ENCODE results near the gene C5orf46. TPM values are rescaled to one million over a fixed set of nuclear protein-coding genes. Genes with fewer than 3 reads are reported as not detected.
"Not testable (repeated sequence)": the region's sequence is repeated elsewhere in the genome, so short reads cannot be mapped to it uniquely, and the experiment has no call there.

C5orf46 gene
- total RNA-seq, 1 donor from 2014 or later: 0.36 TPM

DNA sequence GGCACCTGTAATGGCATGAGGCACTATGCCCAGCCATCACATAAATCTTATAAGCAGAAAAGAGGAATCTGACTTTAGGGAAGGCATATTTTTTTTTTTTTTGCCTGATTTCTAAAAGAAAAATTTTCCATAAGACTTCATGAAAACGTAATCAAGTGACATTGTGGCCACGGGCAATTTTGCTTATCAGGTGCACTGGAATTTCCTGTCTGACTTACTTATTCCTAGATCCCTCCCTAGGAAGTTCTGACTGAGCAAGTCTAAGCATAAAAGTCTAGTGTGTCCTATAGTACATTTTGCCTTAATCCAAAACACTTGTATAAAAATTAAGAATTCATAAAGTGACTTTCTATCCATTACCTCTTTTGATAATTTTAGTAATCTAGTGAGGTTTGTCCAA, 12.5 kb downstream of the C5orf46 start:
- no peak for ATAC-seq

DNA sequence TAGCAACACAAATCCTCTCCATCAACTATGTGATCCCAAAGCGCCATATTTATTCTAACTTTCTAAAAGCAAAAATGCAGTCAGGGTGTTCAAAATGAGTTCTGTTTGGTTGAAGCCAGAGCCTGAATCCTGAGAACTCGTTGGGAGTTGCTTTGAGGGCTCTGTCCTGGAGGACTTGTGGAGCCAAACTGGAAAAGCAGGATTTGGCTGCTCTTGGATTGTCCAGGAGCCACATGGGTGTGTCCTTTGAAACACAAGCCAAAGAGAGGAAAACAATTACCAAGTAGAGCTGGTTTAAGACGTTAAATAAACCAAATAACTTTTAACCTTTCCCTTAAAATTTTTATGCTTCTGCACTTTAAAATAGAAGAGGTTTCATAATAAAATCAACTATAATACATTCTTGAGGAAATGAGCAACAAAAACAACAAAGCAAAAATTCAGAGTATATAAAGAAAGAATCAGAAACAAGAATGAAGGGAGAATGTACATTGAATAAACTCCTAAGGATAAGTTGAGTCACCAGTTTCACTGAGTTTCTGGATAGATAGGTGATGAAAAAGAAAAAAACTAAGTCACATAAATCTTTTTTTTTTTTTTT, 13.5 kb downstream of the C5orf46 start:
- peak; percentile 94 for ATAC-seq

DNA sequence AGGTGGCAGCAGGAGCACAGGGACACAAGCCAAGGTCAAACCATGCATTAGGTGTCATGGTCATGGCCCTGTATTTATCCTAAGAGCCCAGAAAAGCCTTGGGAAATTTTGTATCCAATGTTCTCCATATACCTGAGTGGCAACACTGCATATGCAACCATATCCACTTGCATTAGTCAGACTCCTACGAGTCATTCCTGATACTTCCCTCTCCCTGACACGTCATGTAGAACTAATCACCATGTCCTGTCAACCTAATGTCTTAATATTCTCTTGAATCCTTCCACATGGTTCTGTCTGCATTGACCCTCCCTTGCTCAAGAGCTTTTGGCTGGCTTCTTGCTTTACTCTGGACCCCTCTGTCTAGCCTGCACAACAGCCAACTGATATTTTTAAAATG, 18.4 kb downstream of the C5orf46 start:
- ATAC-seq: peak; percentile 85

DNA sequence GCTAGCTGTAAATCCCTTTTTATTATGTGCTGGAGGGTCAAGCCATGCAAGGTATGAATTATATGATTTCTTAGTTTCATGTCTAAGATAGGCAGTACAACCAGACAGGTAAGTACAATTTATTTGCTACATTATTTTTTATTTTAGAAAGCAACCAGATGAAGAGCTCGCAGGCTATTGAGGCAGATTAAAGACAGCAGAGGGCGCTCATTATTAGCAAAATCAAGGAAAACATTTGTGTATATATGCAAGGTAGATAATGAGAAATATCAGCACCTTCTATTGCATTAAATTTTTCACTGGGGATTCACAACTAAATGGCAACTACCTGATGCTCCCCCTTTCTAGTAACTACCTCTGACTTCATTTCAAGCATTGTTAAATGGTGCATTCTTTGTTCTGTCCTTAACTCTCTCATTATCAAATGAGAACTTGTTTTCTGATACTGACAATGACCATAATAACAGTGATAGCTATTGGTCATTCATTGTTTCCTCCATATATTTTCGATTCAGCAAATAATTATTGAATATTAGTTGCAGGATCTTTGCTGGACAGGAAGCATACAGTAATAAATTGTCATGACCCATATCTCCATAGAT, 19.2 kb downstream of the C5orf46 start:
- peak; percentile 62 for ATAC-seq

DNA sequence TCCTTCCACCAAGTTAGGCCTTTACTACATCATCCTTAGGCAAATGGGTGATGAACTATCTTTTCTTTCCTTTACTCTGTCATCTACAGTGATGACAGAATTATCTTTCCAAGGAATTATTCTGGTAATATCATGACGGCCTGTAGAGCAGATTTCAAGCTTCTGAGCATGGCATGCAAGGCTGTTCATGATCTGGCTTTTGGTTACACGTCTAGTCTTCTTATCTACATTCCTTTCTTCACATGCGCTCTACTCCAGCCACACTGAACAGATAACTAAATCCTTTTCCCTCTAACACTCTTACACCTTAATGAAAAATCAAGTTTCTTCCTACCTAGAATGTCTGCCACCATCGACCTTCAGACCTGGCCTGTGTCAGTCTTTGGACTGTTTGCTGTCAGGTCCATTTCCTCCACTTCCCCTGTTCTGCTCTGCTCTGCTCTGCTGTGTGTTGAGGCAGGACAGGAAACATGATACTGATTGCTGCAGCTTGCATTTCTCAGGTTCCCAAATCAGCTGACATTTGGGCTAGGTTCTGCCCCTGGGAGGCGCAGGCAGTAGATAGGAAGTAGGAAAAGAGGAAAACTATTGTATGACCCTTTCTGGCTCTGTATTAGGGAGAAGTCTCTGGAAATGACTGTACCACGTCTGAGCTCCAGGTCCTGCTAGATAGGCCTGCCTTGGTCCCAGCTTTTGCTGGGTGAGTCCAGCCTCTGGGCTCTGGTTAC, 23.6 kb downstream of the C5orf46 start:
- no peak for ATAC-seq

DNA sequence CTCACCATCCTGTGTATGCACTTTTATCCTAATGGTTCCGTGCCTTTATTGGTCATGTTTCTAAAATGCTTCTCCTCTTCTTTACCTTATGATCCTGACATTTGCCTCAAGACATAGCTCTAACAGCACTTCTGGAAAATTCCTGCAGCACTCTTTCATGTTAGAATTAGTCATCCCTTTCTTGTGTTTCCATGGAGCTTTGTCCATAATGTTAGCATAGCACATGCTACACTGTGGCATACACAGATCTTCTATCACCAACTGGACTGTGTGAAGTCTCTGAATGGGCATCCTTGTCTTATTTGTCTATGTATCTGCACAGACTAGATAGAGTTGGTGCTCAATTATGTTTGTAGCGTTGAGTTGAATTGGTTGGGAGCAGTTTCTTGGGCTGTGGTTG, 25.9 kb downstream of the C5orf46 start:
- ATAC-seq: no peak

DNA sequence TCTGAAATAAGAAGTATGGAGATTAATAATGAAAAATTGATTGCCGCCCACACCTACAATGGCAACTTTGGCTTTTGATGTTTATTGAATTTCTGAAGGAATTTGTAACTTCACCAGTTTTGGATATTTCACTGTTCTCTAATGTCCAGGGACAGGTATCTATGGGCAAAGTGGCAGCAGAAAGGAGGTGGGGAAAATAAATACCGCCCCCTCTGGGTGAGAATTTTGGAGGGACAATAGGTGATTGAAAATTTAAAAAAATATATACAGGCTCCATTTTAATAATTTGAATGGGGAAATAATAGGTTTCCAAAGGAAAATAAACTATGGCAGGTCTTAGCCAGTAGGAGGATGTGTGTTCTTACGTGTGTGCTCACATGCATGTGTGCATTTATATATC, 26.6 kb downstream of the C5orf46 start:
- no peak for ATAC-seq

DNA sequence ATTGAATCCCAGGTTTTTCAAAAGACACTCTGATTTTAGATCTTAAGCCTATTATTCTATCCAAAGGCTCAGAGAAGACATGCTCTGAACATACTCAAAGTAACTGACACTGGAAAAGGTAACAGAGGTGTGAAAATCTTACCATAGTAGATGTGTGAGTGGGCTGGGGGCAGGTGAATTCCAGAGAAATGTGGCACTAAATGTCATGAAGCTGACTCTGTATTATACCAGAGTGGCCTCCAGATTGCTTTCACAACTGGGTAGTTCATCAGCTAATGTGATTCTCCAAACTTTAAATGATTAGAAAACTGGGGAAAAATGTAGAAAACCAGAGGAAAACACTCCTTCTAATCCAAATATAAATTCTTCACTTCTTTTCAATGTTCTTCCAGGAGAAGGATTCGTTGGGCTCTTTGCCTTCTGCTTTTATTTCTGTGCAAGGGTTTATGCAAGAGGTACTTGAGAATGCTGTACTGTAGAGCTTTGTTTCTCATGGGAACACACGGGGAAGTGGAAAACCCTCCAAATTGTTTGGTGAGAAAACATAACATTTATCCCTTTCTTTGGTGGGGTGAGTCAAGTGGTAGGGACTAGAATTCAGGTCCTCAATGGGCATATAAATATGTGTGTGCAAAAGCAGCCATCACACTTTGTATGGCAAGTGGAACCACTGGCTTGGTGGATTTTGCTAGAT, 28.1 kb downstream of the C5orf46 start, which contains the start of gene SCGB3A2:
Gene SCGB3A2 (plus strand): TSS at position 646 of the 694 bp plus-strand sequence. CDS start 93 bp downstream, outside the sequence.
- no peak for ATAC-seq

DNA sequence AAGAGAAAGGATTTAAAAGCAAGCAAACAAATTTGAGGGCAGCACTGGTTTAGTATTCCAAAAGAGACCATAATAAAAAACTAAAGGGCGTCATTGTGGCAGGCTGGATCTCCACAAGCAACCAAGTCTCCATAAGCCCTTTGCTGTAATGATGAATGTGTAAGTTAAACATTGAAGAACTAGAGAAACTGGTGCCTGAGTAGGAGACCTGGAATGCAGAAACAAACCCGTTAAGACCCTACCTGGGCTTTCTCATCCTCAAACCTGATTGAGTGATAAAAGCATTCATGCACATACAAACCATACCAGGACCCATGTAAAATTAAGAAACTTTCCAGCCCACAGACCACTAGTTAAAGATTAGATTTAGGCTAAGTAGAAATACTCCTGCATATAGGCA, 29.7 kb downstream of the C5orf46 start:
- ATAC-seq: no peak

DNA sequence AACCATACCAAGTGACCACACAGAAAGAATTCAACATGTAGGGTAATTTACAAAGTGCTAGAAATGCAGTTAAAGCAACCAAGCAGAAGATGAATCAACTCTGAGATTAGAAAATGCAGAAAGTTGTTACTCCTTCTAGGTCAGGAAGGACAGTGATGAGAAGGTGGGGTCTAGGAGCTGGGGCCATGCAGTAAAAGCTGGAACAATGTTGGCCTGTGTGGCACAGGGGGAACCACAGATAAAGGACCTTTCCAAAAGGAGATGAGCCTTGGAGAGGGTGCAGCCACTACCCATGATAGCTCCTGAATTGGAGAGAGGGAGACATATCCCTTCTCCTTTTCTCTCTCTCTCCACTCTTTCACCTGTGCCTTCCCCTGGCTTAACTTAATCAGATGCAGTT, 30.2 kb downstream of the C5orf46 start:
- ATAC-seq: no peak

DNA sequence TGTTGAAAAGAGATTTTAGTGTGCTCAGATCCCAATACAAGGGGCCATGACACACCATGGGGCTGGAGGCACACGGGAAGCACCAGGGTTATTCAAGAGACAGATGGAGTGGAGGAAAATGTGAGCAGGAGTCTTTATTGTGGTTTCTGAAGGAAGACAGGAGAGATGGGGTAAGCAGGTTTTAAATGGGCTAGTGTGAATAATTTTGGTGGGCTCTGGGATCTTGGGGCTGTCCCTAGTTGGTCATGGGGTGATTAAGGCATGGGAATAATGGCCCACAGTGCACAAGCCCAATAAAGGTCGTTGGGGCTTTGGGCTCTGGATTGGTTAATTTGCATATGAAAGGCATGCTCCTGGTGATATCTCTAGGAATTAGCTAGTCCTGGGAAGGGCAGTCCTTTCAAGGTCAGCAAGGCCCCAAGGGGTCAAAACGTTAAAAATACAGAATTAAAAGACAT, 31.4 kb downstream of the C5orf46 start:
- ATAC-seq: no peak

DNA sequence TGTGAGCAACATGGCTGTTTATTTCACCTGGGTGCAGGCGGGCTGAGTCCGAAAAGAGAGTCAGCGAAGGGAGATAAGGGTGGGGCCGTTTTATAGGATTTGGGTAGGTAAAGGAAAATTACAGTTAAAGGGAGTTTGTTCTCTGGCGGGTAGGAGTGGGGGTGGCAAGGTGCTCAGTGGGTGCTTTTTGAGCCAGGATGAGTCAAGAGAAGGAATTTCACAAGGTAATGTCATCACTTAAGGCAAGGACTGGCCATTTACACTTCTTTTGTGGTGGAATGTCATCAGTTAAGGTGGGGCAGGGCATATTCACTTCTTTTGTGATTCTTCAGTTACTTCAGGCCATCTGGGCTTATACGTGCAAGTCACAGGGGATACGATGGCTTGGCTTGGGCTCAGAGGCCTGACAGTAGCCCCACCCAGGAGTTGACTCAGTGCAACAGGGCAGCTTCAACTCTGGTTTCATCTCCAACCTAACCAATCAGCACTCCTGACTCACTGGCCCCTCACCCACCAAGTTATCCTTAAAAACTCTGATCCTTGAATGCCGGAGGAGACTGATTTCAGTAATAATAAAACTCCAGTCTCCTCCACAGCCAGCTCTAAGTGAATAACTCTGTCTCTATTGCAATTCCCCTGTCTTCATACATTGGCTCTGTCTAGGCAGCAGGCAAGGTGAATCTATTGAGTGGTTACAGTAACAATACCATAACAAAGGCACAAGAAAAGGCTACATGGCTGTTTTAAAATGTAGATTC, 32.0 kb downstream of the C5orf46 start:
- ATAC-seq: peak; percentile 71

DNA sequence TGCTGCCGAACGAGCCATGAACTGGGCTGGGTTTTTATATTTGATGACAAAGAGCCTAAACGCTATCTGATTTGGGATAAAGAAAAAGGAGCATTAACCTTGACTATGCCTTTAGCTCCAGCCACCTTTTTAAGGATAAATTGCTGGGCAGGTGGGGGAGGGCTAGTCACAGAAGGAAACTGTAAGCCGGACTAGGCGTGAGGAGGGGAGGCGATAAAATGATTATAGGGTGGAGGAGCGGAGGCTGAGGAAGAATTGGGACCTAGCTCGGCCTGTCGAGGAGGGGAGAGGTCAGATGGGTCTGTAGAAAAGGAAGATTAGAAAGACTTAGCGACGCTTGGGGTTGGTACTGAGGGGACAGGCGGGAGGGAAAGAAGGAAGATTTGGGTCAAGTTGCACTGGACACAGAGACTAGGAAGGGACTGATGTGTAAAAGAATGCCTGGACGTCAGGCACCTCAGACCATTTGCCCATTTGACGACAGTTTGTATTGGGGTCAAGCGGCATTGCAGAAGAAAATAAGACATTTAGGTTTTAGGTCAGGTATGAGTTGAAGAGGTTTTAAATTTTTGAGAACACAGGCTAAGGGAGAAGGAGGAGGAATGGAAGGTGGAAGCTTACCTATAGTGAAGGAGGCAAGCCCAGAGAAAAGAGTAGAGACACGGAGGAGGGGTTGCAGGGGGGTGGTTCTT, 33.4 kb downstream of the C5orf46 start:
- ATAC-seq: not testable (repeated sequence)

DNA sequence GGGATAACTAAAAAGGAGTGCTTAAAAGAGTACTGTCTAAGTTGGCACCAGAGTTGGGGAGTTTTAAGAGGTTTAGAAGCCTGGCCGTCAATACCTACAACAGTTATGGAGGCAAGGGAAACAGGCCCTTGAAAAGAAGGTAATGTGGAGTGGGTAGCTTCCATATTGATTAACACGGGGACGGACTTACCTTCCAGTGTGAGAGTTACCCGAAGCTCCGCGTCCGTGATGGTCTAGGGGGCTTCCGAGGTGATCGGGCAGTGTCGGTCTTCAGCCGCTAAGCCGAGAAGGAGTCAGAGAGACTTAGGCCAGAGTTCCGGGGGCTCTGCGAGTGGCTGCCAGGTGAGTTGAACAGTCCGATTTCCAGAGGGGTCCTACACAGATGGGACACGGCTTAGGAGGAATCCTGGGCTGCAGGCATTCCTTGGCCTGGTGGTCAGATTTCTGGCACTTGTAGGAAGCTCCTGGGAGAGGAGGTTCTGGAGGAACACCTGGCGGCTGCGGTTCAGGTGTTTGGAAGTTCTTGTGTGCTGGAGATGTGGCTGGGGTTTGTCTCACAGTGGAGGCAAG, 34.3 kb downstream of the C5orf46 start:
- not testable (repeated sequence) for ATAC-seq

DNA sequence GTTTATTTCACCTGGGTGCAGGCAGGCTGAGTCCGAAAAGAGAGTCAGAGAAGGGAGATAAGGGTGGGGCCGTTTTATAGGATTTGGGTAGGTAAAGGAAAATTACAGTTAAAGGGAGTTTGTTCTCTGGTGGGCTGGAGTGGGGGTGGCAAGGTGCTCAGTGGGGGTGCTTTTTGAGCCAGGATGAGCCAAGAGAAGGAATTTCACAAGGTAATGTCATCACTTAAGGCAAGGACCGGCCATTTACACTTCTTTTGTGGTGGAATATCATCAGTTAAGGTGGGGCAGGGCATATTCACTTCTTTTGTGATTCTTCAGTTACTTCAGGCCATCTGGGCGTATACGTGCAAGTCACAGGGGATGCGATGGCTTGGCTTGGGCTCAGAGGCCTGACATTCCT, 36.4 kb downstream of the C5orf46 start:
- not testable (repeated sequence) for ATAC-seq

DNA sequence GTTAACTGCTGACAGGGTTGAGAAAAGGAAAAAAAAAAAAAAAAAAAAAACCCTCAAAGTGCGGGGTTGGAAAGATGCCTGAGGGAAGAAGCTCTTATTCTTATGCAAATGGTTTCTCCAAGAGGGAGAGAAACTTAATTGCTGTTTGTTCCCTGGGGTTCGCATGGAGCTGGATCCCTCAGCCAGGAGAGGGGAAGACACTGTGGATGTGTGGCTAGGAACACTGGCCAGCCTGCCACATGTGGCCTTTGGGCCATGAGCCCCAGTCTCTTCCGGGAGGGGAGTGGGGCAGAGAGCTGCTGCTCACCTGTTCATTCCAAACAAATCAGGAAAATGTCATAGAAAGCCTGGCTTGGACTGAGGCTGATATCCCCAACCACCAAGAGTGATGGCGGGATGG, 37.2 kb downstream of the C5orf46 start:
- ATAC-seq: no peak

DNA sequence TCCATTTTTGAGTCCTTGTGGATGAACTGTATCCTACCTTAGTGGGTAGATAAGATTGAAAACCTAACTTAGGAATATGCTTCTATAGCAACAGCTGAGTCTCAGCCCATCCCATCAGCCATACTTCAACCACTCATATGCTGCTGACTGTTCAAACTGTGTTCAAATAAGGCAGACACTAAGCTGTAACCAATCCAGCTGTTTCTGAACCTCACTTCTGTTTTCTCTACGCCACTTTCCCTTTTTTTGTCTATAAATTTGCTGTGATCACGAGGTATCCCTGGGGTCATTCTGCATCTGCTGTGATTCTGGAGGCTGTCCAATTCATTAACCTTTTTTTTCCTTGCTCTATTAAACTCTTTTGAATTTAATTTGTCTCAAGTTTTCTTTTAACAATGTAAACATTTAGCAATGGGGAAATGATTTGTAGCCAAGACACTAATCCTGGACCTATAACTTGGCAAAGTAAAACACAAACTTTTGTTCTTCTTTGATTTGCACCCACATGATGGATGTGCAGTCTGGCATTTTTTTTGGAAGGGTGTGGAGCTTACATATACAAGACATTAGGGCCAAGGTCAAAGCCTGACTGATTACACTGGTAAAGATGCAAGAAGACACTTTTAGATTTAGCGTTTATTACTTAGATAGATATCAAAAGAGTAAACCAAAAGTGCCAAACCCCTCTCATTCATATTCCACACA, 42.7 kb downstream of the C5orf46 start:
- ATAC-seq: peak; percentile 64

DNA sequence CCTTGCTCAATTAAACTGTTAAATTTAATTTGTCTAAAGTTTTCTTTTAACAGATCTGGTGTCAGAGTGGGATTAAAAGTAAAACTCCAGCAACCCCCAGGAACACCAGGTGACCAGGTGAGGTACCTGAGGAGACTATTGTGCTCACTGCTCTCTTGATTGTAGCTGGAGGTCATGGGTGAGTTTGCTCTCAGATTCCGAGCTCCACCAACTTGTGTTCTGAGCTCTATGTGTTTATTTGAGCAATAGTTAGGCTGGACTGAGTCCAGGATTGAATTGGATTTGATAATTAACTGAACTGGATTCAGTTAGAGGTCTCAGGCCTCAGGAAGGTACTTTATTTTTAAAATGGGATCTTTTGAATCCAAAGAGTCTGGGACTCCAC, 45.7 kb downstream of the C5orf46 start:
- ATAC-seq: no peak

DNA sequence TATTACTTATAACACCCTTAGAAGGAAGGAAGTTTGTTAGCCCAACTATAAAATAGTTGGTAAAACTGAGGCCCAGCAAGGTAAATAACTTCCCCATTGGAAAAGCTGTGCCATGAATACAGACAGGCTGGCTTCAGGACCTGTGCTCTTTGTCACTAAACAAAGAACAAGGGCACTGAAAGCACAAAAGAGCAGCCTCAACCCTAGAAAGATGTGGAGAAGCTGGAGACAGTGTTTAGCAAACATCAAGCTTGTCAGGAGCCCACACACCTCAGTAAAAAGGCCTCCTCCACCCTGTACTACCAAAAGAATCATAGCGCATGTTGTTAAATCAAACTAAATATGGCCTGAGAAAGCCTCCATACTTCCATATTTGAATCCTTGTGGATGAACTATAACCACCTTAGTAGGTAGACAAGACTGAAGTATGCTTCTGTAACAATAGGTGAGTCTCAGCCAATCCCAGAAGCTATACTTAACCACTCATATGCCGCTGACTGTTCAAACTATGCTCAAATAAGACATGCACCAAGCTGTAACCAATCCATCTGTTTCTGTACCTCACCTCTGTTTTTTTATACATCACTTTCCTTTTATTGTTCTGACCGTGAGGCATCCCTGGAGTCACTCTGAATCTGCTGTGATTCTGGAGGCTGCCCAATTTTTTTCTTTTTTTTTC, 46.2 kb downstream of the C5orf46 start:
- no peak for ATAC-seq

DNA sequence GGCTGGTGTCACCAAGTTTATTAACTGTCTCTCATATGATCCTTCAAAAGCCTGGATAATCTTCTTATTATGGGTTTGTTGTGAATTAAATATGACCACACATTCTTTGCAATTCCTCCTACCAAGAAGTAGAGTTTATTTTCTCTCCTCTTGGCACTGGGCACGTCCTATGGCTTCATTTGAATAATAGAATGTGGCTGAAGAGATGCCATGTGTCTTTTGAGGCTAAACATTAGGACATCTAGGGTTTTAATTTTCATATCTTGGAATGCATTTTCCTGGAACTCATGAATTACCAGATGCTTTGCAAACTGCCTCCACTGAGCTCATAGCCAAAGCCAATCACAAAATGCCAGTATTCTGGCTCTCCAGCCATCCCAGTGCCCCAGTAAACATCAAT, 47.8 kb downstream of the C5orf46 start:
- ATAC-seq: no peak
